KBM-7 (cell line): Measurements from ENCODE around the gene EZR.
"Not testable (repeated sequence)": the region's sequence is repeated elsewhere in the genome, so short reads cannot be mapped to it uniquely, and the experiment has no call there.

Source experiments
- DNase-seq: peaks from one replicate; pipeline ENCODE4 v3.0.0-alpha.2; 2015
- in situ Hi-C: fragments of 300-500 bp; cut with MboI; formaldehyde crosslinking; loops from 2 replicates; pipeline ENCODE4 v1.14.3; 2020; ENCODE audit warnings: low sequenced_read_pairs, low pct_unique_long_range_greater_than_20kb, mixed read lengths

The EZR gene

GRCh38 chr6:158843751-158844683 lies 24.8 kb upstream of the EZR start:
- DNase-seq, result no peak
- in situ Hi-C loops, result no loop called here

- in situ Hi-C loops, result no loop called here
- DNase-seq, result no peak
Measured at GRCh38 chr6:158841358-158841757, 22.2 kb upstream of the EZR start.

- in situ Hi-C loops, result no loop called here
- DNase-seq, result no peak
Measured at GRCh38 chr6:158840465-158840864, 21.3 kb upstream of the EZR start.

GRCh38 chr6:158839796-158840195 lies 20.6 kb upstream of the EZR start:
- DNase-seq, result no peak
- in situ Hi-C loops, result no loop called here

GRCh38 chr6:158838790-158839189 lies 19.6 kb upstream of the EZR start:
- DNase-seq, in situ Hi-C loops: not testable (repeated sequence)

GRCh38 chr6:158837684-158838625 lies 18.8 kb upstream of the EZR start:
- in situ Hi-C loops, result no loop called here
- DNase-seq, result no peak

- DNase-seq, result no peak
- in situ Hi-C loops, result no loop called here
Measured at GRCh38 chr6:158836625-158837311, 17.6 kb upstream of the EZR start.

GRCh38 chr6:158835616-158836221 lies 16.6 kb upstream of the EZR start:
- in situ Hi-C loops, result no loop called here
- no peak for DNase-seq

GRCh38 chr6:158834675-158835385 lies 15.7 kb upstream of the EZR start:
- no peak for DNase-seq
- in situ Hi-C loops, result no loop called here

GRCh38 chr6:158832807-158833206 lies 13.6 kb upstream of the EZR start:
- DNase-seq, in situ Hi-C loops: not testable (repeated sequence)

- in situ Hi-C loops, result no loop called here
- DNase-seq, result no peak
Measured at GRCh38 chr6:158832026-158832425, 12.9 kb upstream of the EZR start.

- no peak for DNase-seq
- in situ Hi-C loops, result no loop called here
Measured at GRCh38 chr6:158831571-158831970, 12.4 kb upstream of the EZR start.

GRCh38 chr6:158830736-158831135 lies 11.6 kb upstream of the EZR start:
- in situ Hi-C loops, result no loop called here
- no peak for DNase-seq

- in situ Hi-C loops, result no loop called here
- no peak for DNase-seq
Measured at GRCh38 chr6:158828807-158829206, 9.6 kb upstream of the EZR start.

GRCh38 chr6:158826819-158827501 lies 7.8 kb upstream of the EZR start:
- in situ Hi-C loops, result no loop called here
- no peak for DNase-seq

GRCh38 chr6:158825951-158826306 lies 6.8 kb upstream of the EZR start:
- in situ Hi-C loops, result no loop called here
- DNase-seq, result no peak

GRCh38 chr6:158825038-158825950 lies 6.1 kb upstream of the EZR start:
- no peak for DNase-seq
- in situ Hi-C loops, result no loop called here
